NCI-H2227 (cell line): ENCODE results near the gene SPCS2.
"Not testable (repeated sequence)": the region's sequence is repeated elsewhere in the genome, so short reads cannot be mapped to it uniquely, and the experiment has no call there.

Experiments
- DNase-seq: peaks from one replicate; lab custom pipeline; 2025; ENCODE audit not compliant: unreplicated experiment; lab: John Stamatoyannopoulos, UW

SPCS2 gene

GRCh38 chr11:75000975-75001354 is 51.9 kb downstream of the SPCS2 start:
- DNase-seq, result no peak

- no peak for DNase-seq
These were observed 52.6 kb downstream of the SPCS2 start for GRCh38 chr11:75001686-75002085.

DNA sequence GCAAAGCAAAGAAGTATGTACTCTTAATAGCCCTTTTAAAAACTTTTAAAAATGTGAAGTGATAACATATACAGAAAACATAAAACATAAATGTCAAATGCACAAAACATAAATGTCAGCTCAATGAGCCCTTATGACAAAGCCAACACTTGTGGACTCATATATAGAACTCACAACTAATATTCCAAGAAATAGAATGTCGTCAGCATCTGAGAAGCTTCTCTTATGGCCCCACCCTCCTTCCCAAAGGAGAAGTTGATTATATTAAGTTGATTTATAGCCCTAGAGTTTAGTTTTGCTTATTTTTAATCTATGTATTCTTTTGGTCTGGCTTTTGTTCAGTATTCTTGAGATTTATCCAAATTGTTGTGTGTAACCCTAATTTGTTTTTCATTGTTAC is 53.5 kb downstream of the SPCS2 start:
- DNase-seq, result no peak

DNA sequence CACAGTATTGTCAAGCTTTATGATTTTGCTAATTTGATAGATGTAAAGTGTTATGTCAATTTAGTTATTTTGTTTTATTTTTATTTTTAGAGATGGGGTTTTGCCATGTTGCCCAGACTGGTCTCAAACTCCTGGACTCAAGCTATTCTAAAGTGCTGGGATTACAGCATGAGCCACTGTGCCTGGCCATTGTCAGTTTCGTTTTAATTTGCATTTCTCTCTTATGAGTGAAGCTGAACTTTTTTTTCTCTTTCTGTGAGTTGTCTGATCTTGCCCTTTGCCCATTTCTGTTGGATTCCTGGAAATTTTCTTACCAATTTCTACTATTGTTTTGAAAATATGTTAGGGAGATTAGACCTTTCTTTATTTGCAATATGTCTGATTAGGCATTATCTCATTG is 55.1 kb downstream of the SPCS2 start:
- no peak for DNase-seq

DNA sequence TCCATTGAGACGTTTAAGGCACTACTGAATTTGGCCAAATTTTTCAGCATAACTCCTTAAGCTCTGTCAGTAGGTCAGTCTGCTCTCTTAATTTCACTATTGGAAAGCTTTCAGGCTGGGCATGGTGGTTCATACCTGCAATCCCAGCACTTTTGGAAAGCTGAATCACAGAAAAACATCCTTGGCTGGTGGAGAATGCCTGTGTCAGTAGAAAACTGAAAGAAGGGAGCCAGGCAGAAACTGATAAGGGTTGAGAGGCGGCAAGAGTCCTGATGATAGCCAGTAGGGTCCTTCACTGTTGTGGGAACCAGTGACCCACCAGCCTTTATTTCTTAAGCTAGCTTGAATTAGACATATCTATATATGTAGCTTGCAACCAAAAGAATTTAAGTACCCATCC is 62.3 kb downstream of the SPCS2 start:
- DNase-seq, result no peak

- no peak for DNase-seq
These were observed 62.8 kb downstream of the SPCS2 start for GRCh38 chr11:75011872-75012271.

DNA sequence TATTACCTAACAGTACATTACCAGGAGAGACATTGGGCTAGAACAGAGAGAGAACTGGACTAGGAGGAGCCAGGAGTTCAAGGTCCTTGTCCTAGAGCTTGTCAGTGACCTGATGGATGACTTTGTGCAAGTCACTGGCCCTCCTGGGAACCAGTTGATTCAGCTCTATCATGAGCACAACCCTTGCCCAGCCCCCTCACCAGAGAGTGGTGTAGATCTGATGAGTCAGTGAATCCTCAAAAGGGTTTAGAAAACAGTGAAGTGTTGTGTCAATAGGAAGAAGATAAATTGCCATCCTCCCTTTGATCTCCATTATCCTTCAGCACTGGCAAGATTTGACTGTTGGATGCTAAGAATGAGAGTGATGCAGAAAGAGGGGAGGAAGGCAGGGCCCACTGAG is 64.0 kb downstream of the SPCS2 start:
- DNase-seq, result no peak

DNA sequence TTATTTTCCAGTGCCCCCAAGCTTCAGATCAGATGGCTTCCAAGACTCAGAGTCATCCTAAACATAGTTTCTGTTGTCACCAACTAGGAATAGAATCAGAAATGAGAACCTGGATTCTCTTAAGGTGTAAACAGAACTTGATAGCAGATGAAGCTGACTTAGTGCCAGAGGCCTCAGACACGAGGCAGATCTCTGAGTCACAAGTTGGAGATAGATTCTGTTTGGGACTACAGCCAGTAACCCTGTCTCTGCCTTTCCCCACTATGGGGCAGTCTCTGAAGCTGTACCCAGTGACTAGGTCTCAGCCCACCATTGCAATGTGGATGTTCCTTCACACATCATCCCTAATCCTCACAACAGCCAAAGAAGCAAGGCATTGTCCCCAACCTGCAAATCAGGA is 65.1 kb downstream of the SPCS2 start:
- no peak for DNase-seq

GRCh38 chr11:75019200-75019599 is 70.1 kb downstream of the SPCS2 start:
- DNase-seq, result not testable (repeated sequence)

GRCh38 chr11:75020328-75020727 is 71.3 kb downstream of the SPCS2 start:
- DNase-seq, result not testable (repeated sequence)

DNA sequence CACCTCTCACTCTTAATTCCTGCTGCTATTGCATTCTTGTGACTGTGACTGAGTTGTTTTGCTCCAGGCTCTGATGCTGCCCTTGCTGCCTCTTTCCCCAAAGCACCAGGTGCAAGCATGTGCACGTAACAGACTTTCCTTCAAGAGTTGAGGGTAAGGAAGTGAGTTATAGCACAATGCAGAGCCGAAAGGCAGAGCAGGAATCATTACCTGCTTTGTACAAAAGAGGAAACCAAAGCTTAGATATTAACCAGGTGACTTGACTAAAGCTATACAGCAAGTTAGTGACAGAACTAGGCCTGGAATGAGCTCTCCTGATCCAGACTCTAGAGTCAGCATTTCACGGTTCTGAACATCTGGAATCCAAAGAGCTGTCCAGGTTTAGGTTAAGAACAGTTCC is 73.2 kb downstream of the SPCS2 start:
- no peak for DNase-seq

GRCh38 chr11:75022759-75023396 is 73.8 kb downstream of the SPCS2 start:
- DNase-seq, result peak; percentile 85

- no peak for DNase-seq
These were observed 74.5 kb downstream of the SPCS2 start for GRCh38 chr11:75023446-75024067.

DNA sequence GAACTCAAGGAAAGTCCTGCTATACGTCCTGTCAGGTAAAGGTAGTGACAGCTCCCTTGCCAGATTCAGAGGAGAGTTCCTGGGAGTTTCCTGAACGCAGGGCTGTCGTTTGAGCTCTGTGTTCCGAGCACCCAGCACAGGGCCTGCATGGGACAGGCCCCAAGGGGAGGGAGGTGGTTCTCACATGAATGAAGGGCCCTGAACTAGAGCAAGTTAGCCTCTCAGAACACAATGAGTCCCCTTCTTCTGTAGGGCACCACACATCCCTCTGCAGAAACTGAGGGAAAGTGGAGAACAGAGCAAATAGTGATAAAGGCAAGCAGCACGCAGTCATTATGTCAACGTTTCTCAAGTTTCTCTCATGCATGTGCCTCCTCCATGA is 75.0 kb downstream of the SPCS2 start:
- DNase-seq, result no peak

- DNase-seq, result peak; percentile 14
These were observed 75.7 kb downstream of the SPCS2 start for GRCh38 chr11:75024764-75025211.

DNA sequence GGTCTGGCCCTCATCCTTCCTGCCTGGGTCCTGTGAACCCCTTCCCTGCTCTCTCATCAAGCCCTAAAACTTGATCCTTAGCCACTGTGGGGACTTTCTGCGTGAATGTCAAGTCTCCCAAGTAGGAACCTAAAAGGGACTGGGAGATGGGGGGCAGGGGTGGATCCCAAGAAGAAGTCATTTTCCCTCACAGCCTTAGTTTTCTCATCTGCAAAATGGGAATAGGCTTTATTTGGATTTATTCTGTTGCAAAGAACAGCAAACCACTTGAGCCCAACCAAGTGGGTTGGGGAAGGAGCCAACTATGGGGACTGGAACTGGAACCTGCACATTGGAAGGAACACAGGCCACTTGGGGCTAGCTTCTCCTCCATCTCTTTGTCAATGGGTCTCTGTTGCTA is 76.5 kb downstream of the SPCS2 start:
- no peak for DNase-seq

- DNase-seq, result no peak
These were observed 79.3 kb downstream of the SPCS2 start for GRCh38 chr11:75028321-75028720.
